ENCODE measurements around the gene H19.

H19 gene

DNA sequence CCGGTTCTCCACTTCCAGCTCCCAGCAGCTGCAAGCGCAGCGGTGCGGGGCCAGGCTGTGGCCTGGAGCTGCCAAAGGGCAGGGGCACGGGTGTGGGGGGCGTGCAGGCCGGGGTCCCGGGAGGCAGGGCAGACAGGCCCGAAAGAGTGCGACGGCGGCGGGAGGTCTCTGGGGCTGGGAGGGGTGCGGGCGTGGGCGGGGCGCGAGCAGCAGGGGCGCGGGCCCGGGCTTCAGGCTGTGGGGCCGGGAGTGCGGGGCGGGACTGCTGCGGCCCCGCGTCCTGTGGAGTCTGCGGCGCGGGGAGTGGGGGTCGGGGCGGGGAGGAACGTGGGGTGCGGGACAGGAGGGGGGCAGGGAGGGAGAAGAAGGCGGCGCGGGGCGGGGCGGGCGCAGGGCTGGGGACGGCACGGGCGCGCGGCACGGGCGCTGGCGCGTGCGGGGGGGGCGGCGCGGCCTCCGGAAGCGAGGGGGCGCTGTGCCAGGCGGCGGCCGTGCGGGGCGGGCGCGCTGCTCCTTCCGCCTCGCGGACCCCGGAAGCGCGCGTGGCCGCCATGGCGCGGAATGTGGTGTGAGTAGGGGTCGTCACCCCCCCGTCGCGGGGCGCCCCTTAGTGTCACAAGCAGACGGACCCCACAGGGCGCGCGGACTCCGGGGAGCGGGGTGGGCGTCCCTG, 50.7 kb downstream of the H19 start, which contains the start of gene MRPL23:
MRPL23 (plus strand) TSS at position 521 of the 673 bp plus-strand sequence; CDS start at position 552, 31 bp downstream.
- DNase-seq (ENCODE audit: low read depth in 2 of 2), result no peak

All from fibroblast of skin of left biceps (primary cell).